Left ventricle myocardium inferior (tissue), 1 donor: ENCODE measurements around the gene GCK. TPM values are rescaled to one million over a fixed set of nuclear protein-coding genes. Genes with fewer than 3 reads are reported as not detected.

Source experiments
- DNase-seq: peaks from one replicate; pipeline ENCODE4 v3.0.0-alpha.2; 2020
- H3K27ac ChIP-seq: fragments of 200-600 bp; replicated peaks from 2 replicates; pipeline ENCODE4 v1.8.0; 2021
- H3K27me3 ChIP-seq: fragments of 200-600 bp; 2 replicates; pipeline ENCODE4 v1.8.0; 2021; ENCODE audit warnings: low read depth
- H3K36me3 ChIP-seq: fragments of 200-600 bp; 2 replicates; pipeline ENCODE4 v1.8.0; 2021
- H3K4me1 ChIP-seq: fragments of 200-600 bp; 2 replicates; pipeline ENCODE4 v1.8.0; 2021
- H3K4me3 ChIP-seq: fragments of 200-600 bp; 2 replicates; pipeline ENCODE4 v1.8.0; 2021; ENCODE audit warnings: mild to moderate bottlenecking, moderate library complexity
- H3K9me3 ChIP-seq: fragments of 200-600 bp; replicated peaks from 2 replicates; pipeline ENCODE4 v1.8.0; 2021
- CTCF ChIP-seq: fragments of 200-600 bp; IDR thresholded peaks from 2 replicates; pipeline ENCODE4 v1.8.0; 2021; ENCODE audit warnings: antibody characterized with exemption, mild to moderate bottlenecking, borderline replicate concordance
- intact Hi-C: fragments of 100-400 bp; cut with micrococcal nuclease; formaldehyde crosslinking; loops from one replicate; pipeline ENCODE4 v1.11.0; 2022
- total RNA-seq: library from RNA; stranded (reverse); fragmentation: NEBNext Ultra II Directional; extraction: Animal tissue kit (Norgen Biotek cat#: 25700); gene quantifications from one replicate; pipeline ENCODE4 v1.2.1, GENCODE V29; 2021
- donor health status: DM: no; HTN: yes; CAD: no; lungs with severe emphysema.

The GCK gene
- total RNA-seq, 1 donor from 2014 or later = 0.49 TPM

- intact Hi-C loops = no loop called here
- Histone ChIP-seq H3K27ac (no peak overlapping the region), H3K4me1 (peaks cover 13% of the 10 kb centered on the region), H3K9me3 (no peaks in the 10 kb centered on the region), H3K27me3 (no peaks in the 10 kb centered on the region), H3K4me3 (no peak overlapping the region), H3K36me3 (no peaks in the 10 kb centered on the region)
- TF ChIP-seq CTCF = no peak
- DNase-seq = no peak
Observed at GRCh38 chr7:44159824-44160630, 29.2 kb downstream of the GCK start.

DNA sequence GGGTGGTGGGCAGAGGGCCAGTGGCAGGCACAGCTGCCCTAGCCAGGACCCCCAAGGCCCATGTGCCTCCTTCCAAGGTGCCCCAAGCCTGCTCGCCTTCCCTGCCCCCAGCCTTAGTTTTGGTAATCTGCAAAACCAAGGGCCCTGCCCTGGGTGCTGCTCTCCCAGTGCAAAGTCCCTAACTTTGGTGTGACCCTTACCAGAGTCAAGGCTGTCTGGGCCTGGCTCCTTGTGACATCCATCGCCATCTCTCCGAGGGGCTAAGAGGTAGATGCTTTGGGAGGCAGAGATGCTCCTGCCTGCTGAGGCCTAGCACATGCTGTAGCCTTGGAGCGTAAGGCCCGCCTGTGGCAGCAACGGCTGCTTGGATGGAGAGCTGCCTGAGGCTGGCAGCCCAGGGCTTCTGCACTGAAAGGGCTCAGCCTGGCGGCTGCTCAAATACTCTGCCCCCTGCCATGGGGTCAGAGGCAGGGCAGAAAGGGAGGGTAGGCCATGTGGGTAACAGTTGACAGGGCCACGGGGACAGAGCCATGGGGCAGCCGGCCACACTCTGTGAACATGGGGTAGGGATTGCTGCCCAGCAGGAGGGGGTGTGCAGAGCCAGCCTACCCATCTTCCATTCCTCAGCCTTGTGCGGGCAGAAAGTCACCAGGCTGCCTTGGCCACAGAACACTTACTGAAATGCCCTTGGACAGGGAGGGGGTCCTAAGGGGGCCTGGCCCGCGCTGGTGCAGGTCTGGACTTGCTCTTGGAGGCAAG is 30.2 kb downstream of the GCK start:
- Histone ChIP-seq H3K27me3 (no peaks in the 10 kb centered on the region), H3K36me3 (no peaks in the 10 kb centered on the region), H3K4me1 (peaks cover 13% of the 10 kb centered on the region), H3K9me3 (no peaks in the 10 kb centered on the region), H3K4me3 (no peak overlapping the region), H3K27ac (no peak overlapping the region)
- intact Hi-C loops = no loop called here
- no peak for DNase-seq
- TF ChIP-seq CTCF = no peak

- Histone ChIP-seq H3K9me3 (no peaks in the 10 kb centered on the region), H3K27me3 (no peaks in the 10 kb centered on the region), H3K27ac (no peak overlapping the region), H3K4me3 (no peak overlapping the region), H3K4me1 (peaks cover 13% of the 10 kb centered on the region), H3K36me3 (no peaks in the 10 kb centered on the region)
- intact Hi-C loops = no loop called here
- TF ChIP-seq CTCF = no peak
- no peak for DNase-seq
Observed at GRCh38 chr7:44158096-44158872, 31.0 kb downstream of the GCK start.

- DNase-seq = no peak
- H3K27ac ChIP-seq = no peak overlapping the region
- H3K4me3 ChIP-seq = no peak overlapping the region
- TF ChIP-seq CTCF = no peak
- no peaks in the 10 kb centered on the region for H3K27me3 ChIP-seq
- no peaks in the 10 kb centered on the region for H3K9me3 ChIP-seq
- H3K36me3 ChIP-seq = no peaks in the 10 kb centered on the region
- H3K4me1 ChIP-seq = peaks cover 13% of the 10 kb centered on the region
- intact Hi-C loops = no loop called here
Observed at GRCh38 chr7:44157116-44158080, 31.8 kb downstream of the GCK start.
